Panc1 (cell line): ENCODE data around the gene SRPRA.

Source experiments
- CTCF ChIP-seq: fragments of 450-650 bp; IDR thresholded peaks from 2 replicates; pipeline ENCODE4 v1.5.1; 2017; ENCODE audit warnings: mild to moderate bottlenecking
- POLR2AphosphoS5 ChIP-seq: IDR thresholded peaks from 2 replicates; pipeline ENCODE4 v1.6.1; 2012; ENCODE audit warnings: mild to moderate bottlenecking, low read depth, low read length, moderate library complexity
- TCF7L2 ChIP-seq: IDR thresholded peaks from 2 replicates; pipeline ENCODE4 v1.6.1; 2011; ENCODE audit warnings: mild to moderate bottlenecking, low read depth, low read length, inconsistent platforms
- TF ChIP-seq, protein P1 (sequence below), 2 experiments: IDR thresholded peaks; 2 replicates each; pipeline ENCODE4 v1.6.1; 2011 to 2012; ENCODE audit warnings: low read depth in 2 of 2, control low read depth in 1 of 2, low read length in 1 of 2, mild to moderate bottlenecking in 1 of 2, moderate library complexity in 1 of 2; ENCODE audit not compliant: insufficient read depth in 1 of 2

GRCh38 chr11:126303623-126304456, 35.1 kb upstream of the SRPRA start, which contains the start of gene DCPS:
- TF ChIP-seq CTCF (no peak), POLR2AphosphoS5 (peak; percentile 97), TCF7L2 (peak; percentile 91)
- TF ChIP-seq, protein P1, sequence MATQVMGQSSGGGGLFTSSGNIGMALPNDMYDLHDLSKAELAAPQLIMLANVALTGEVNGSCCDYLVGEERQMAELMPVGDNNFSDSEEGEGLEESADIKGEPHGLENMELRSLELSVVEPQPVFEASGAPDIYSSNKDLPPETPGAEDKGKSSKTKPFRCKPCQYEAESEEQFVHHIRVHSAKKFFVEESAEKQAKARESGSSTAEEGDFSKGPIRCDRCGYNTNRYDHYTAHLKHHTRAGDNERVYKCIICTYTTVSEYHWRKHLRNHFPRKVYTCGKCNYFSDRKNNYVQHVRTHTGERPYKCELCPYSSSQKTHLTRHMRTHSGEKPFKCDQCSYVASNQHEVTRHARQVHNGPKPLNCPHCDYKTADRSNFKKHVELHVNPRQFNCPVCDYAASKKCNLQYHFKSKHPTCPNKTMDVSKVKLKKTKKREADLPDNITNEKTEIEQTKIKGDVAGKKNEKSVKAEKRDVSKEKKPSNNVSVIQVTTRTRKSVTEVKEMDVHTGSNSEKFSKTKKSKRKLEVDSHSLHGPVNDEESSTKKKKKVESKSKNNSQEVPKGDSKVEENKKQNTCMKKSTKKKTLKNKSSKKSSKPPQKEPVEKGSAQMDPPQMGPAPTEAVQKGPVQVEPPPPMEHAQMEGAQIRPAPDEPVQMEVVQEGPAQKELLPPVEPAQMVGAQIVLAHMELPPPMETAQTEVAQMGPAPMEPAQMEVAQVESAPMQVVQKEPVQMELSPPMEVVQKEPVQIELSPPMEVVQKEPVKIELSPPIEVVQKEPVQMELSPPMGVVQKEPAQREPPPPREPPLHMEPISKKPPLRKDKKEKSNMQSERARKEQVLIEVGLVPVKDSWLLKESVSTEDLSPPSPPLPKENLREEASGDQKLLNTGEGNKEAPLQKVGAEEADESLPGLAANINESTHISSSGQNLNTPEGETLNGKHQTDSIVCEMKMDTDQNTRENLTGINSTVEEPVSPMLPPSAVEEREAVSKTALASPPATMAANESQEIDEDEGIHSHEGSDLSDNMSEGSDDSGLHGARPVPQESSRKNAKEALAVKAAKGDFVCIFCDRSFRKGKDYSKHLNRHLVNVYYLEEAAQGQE (IDR thresholded peaks at IDR 0.05; ENCODE audit: insufficient read depth in 1 of 2, low read depth in 2 of 2, low read length in 1 of 2): no peak
